Measurements from ENCODE around the gene MDFIC.
"Not testable (repeated sequence)": the region's sequence is repeated elsewhere in the genome, so short reads cannot be mapped to it uniquely, and the experiment has no call there.

MDFIC gene

GRCh38 chr7:114922026-114922651 is at the start of gene MDFIC:
Gene MDFIC, plus strand, starts transcription at chr7:114922094. Its CDS starts 940 bp downstream, at chr7:114923034.
- Mint-ChIP-seq H3K27ac (peak within 1 kb of the TSS; percentile 98), H3K27me3 (ENCODE audit: low read depth) (no peaks in the 10 kb centered on the region), H3K4me1 (ENCODE audit: low read depth) (peaks cover 44% of the 10 kb centered on the region), H3K4me3 (peak within 1 kb of the TSS; percentile 92), H3K36me3 (ENCODE audit: low read depth) (peaks cover 24% of the 10 kb centered on the region), H3K9me3 (no peaks in the 10 kb centered on the region)
- DNase-seq (ENCODE audit: low spot score), result peak; percentile 77

- DNase-seq (ENCODE audit: low spot score), result no peak
- H3K36me3 Mint-ChIP-seq (ENCODE audit: low read depth), result peaks cover 1% of the 10 kb centered on the region
- H3K27ac Mint-ChIP-seq, result no peak overlapping the region
- H3K27me3 Mint-ChIP-seq (ENCODE audit: low read depth), result peaks cover 10% of the 10 kb centered on the region
- peaks cover 16% of the 10 kb centered on the region for H3K9me3 Mint-ChIP-seq
- no peak overlapping the region for H3K4me3 Mint-ChIP-seq
- H3K4me1 Mint-ChIP-seq (ENCODE audit: low read depth), result no peaks in the 10 kb centered on the region
These were observed 47.7 kb upstream of the MDFIC start for GRCh38 chr7:114874170-114874569.

- no peak overlapping the region for H3K27ac Mint-ChIP-seq
- H3K4me1 Mint-ChIP-seq (ENCODE audit: low read depth), result no peaks in the 10 kb centered on the region
- peaks cover 1% of the 10 kb centered on the region for H3K36me3 Mint-ChIP-seq (ENCODE audit: low read depth)
- no peak for DNase-seq (ENCODE audit: low spot score)
- peaks cover 10% of the 10 kb centered on the region for H3K27me3 Mint-ChIP-seq (ENCODE audit: low read depth)
- H3K4me3 Mint-ChIP-seq, result no peak overlapping the region
- peaks cover 26% of the 10 kb centered on the region for H3K9me3 Mint-ChIP-seq
These were observed 46.7 kb upstream of the MDFIC start for GRCh38 chr7:114875186-114875585.

GRCh38 chr7:114879554-114879953 is 42.3 kb upstream of the MDFIC start:
- Mint-ChIP-seq H3K4me3 (no peak overlapping the region), H3K27me3 (ENCODE audit: low read depth) (peaks cover 7% of the 10 kb centered on the region), H3K27ac (no peak overlapping the region), H3K4me1 (ENCODE audit: low read depth) (no peaks in the 10 kb centered on the region), H3K9me3 (peaks cover 38% of the 10 kb centered on the region), H3K36me3 (ENCODE audit: low read depth) (peaks cover 5% of the 10 kb centered on the region)
- DNase-seq (ENCODE audit: low spot score), result no peak

GRCh38 chr7:114885836-114886235 is 36.1 kb upstream of the MDFIC start:
- Mint-ChIP-seq H3K9me3 (peaks cover 11% of the 10 kb centered on the region), H3K4me1 (ENCODE audit: low read depth) (peaks cover 10% of the 10 kb centered on the region), H3K27ac (no peak overlapping the region), H3K4me3 (no peak overlapping the region), H3K27me3 (ENCODE audit: low read depth) (no peaks in the 10 kb centered on the region), H3K36me3 (ENCODE audit: low read depth) (peaks cover 3% of the 10 kb centered on the region)
- no peak for DNase-seq (ENCODE audit: low spot score)

GRCh38 chr7:114886241-114886640 is 35.7 kb upstream of the MDFIC start:
- H3K27me3 Mint-ChIP-seq (ENCODE audit: low read depth), result no peaks in the 10 kb centered on the region

GRCh38 chr7:114889116-114889515 is 32.8 kb upstream of the MDFIC start:
- H3K4me3 Mint-ChIP-seq; H3K4me1 Mint-ChIP-seq (ENCODE audit: low read depth); DNase-seq (ENCODE audit: low spot score); H3K27me3 Mint-ChIP-seq (ENCODE audit: low read depth); H3K36me3 Mint-ChIP-seq (ENCODE audit: low read depth): not testable (repeated sequence)
- peaks cover 21% of the 10 kb centered on the region for H3K9me3 Mint-ChIP-seq
- H3K27ac Mint-ChIP-seq, result peak overlapping the region; percentile 53

More at GRCh38 chr7:114886241-114886640, 35.7 kb upstream of the MDFIC start:
- Mint-ChIP-seq H3K27ac (no peak overlapping the region), H3K36me3 (ENCODE audit: low read depth) (no peaks in the 10 kb centered on the region), H3K4me1 (ENCODE audit: low read depth) (peaks cover 10% of the 10 kb centered on the region), H3K4me3 (no peak overlapping the region), H3K9me3 (peaks cover 7% of the 10 kb centered on the region)
- DNase-seq (ENCODE audit: low spot score), result no peak

- no peak overlapping the region for H3K4me3 Mint-ChIP-seq
- H3K27ac Mint-ChIP-seq, result peak overlapping the region; percentile 53
These were observed 32.1 kb upstream of the MDFIC start for GRCh38 chr7:114889646-114890285.

GRCh38 chr7:114890561-114890960 is 31.3 kb upstream of the MDFIC start:
- H3K36me3 Mint-ChIP-seq (ENCODE audit: low read depth), result peaks cover 5% of the 10 kb centered on the region
- H3K4me3 Mint-ChIP-seq, result no peak overlapping the region
- peaks cover 10% of the 10 kb centered on the region for H3K4me1 Mint-ChIP-seq (ENCODE audit: low read depth)
- no peak overlapping the region for H3K27ac Mint-ChIP-seq
- peaks cover 21% of the 10 kb centered on the region for H3K9me3 Mint-ChIP-seq
- H3K27me3 Mint-ChIP-seq (ENCODE audit: low read depth), result no peaks in the 10 kb centered on the region
- no peak for DNase-seq (ENCODE audit: low spot score)

More at GRCh38 chr7:114889646-114890285, 32.1 kb upstream of the MDFIC start:
- no peaks in the 10 kb centered on the region for H3K27me3 Mint-ChIP-seq (ENCODE audit: low read depth)
- peaks cover 21% of the 10 kb centered on the region for H3K9me3 Mint-ChIP-seq
- peaks cover 10% of the 10 kb centered on the region for H3K4me1 Mint-ChIP-seq (ENCODE audit: low read depth)
- DNase-seq (ENCODE audit: low spot score), result peak; percentile 44
- peaks cover 5% of the 10 kb centered on the region for H3K36me3 Mint-ChIP-seq (ENCODE audit: low read depth)

- H3K4me1 Mint-ChIP-seq (ENCODE audit: low read depth), result no peaks in the 10 kb centered on the region
- no peak overlapping the region for H3K4me3 Mint-ChIP-seq
- no peak overlapping the region for H3K27ac Mint-ChIP-seq
- H3K36me3 Mint-ChIP-seq (ENCODE audit: low read depth), result no peaks in the 10 kb centered on the region
- H3K9me3 Mint-ChIP-seq, result no peaks in the 10 kb centered on the region
- no peak for DNase-seq (ENCODE audit: low spot score)
- H3K27me3 Mint-ChIP-seq (ENCODE audit: low read depth), result no peaks in the 10 kb centered on the region
These were observed 21.8 kb upstream of the MDFIC start for GRCh38 chr7:114900127-114900526.

- Mint-ChIP-seq H3K27me3 (ENCODE audit: low read depth) (peaks cover 3% of the 10 kb centered on the region), H3K4me3 (no peak overlapping the region), H3K9me3 (no peaks in the 10 kb centered on the region), H3K36me3 (ENCODE audit: low read depth) (no peaks in the 10 kb centered on the region), H3K4me1 (ENCODE audit: low read depth) (no peaks in the 10 kb centered on the region), H3K27ac (no peak overlapping the region)
- DNase-seq (ENCODE audit: low spot score), result no peak
These were observed 20.1 kb upstream of the MDFIC start for GRCh38 chr7:114901771-114902170.

- Mint-ChIP-seq H3K27ac (no peak overlapping the region), H3K4me1 (ENCODE audit: low read depth) (no peaks in the 10 kb centered on the region), H3K36me3 (ENCODE audit: low read depth) (no peaks in the 10 kb centered on the region), H3K27me3 (ENCODE audit: low read depth) (peaks cover 3% of the 10 kb centered on the region), H3K9me3 (no peaks in the 10 kb centered on the region), H3K4me3 (no peak overlapping the region)
- DNase-seq (ENCODE audit: low spot score), result no peak
These were observed 18.8 kb upstream of the MDFIC start for GRCh38 chr7:114903131-114903530.

GRCh38 chr7:114910787-114911186 is 11.1 kb upstream of the MDFIC start:
- peaks cover 3% of the 10 kb centered on the region for H3K27me3 Mint-ChIP-seq (ENCODE audit: low read depth)
- peaks cover 1% of the 10 kb centered on the region for H3K4me1 Mint-ChIP-seq (ENCODE audit: low read depth)
- no peak for DNase-seq (ENCODE audit: low spot score)
- no peak overlapping the region for H3K27ac Mint-ChIP-seq
- H3K36me3 Mint-ChIP-seq (ENCODE audit: low read depth), result peaks cover 2% of the 10 kb centered on the region
- no peak overlapping the region for H3K4me3 Mint-ChIP-seq
- H3K9me3 Mint-ChIP-seq, result no peaks in the 10 kb centered on the region

GRCh38 chr7:114911411-114911810 is 10.5 kb upstream of the MDFIC start:
- DNase-seq (ENCODE audit: low spot score), result no peak
- peaks cover 2% of the 10 kb centered on the region for H3K36me3 Mint-ChIP-seq (ENCODE audit: low read depth)
- H3K9me3 Mint-ChIP-seq, result no peaks in the 10 kb centered on the region
- H3K27ac Mint-ChIP-seq, result no peak overlapping the region
- peaks cover 5% of the 10 kb centered on the region for H3K4me1 Mint-ChIP-seq (ENCODE audit: low read depth)
- H3K4me3 Mint-ChIP-seq, result no peak overlapping the region
- peaks cover 2% of the 10 kb centered on the region for H3K27me3 Mint-ChIP-seq (ENCODE audit: low read depth)

Data from T-helper 2 cell treated with Interferon-gamma antibody and Interleukin-4, amounts not matched to agents 5 μg/mL and 100 μg/mL, for 36 hours (primary cell).